Stimulated activated naive B cell treated with anti-CD40 and anti-IgM and Interleukin-4, amounts not matched to agents 10 μg/mL and 1 μg/mL and 100 μg/mL, for 72 hours (primary cell): ENCODE measurements around the gene CAMK2D.
"Not testable (repeated sequence)": the region's sequence is repeated elsewhere in the genome, so short reads cannot be mapped to it uniquely, and the experiment has no call there.

Experiments used
- ATAC-seq, 2 donors: fragments of 150-1000 bp; cut with Tn5 transposase; replicated peaks; 2 replicates each; pipeline ENCODE4 v1.10.0; 2021; ENCODE audit warnings: moderate library complexity in 1 of 2
- DNase-seq: peaks from one replicate; pipeline ENCODE4 v3.0.0; 2021
- H3K27ac Mint-ChIP-seq: one replicate; pipeline ENCODE4 v1.8.0; 2022; ENCODE audit warnings: mild to moderate bottlenecking, mixed read lengths
- H3K27me3 Mint-ChIP-seq, 2 donors: one replicate each; pipeline ENCODE4 v1.8.0; 2022; ENCODE audit warnings: mixed read lengths in 2 of 2
- H3K36me3 Mint-ChIP-seq, 2 donors: one replicate each; pipeline ENCODE4 v1.8.0; 2022; ENCODE audit warnings: mixed read lengths in 2 of 2, mild to moderate bottlenecking in 1 of 2
- H3K4me1 Mint-ChIP-seq, 2 donors: one replicate each; pipeline ENCODE4 v1.8.0; 2022; ENCODE audit warnings: mixed read lengths in 2 of 2, mild to moderate bottlenecking in 1 of 2
- H3K4me3 Mint-ChIP-seq, 2 donors: one replicate each; pipeline ENCODE4 v1.8.0; 2022; ENCODE audit warnings: mild to moderate bottlenecking in 2 of 2, mixed read lengths in 2 of 2, moderate library complexity in 1 of 2
- H3K9me3 Mint-ChIP-seq, 2 donors: one replicate each; pipeline ENCODE4 v1.8.0; 2022; ENCODE audit warnings: mixed read lengths in 2 of 2, mild to moderate bottlenecking in 1 of 2

CAMK2D gene

DNA sequence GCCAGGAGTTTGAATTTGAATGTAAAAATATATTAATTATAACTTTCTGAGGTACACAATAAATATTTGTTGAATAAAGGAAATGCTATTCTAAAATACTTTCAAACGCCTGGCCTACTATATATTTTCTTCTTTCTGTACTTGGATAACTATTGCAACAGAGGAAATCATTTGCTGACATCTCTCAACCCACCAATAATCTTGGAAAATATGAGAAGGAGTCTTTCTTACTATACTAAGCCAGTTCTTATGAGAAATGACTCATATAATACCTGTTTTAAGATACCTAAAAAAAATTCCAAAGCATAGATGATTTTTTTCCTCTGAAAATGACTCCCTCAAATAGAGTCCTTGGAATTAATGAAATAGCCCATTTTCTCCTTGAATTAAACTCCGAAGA lies 64.1 kb downstream of the CAMK2D start:
- ATAC-seq (peak in 1 of 2 donors; percentile 30), DNase-seq (no peak)
- Mint-ChIP-seq H3K9me3 (peaks cover 2 to 3% of the 10 kb centered on the region in 2 donors), H3K27me3 (no peaks in the 10 kb centered on the region), H3K4me3 (no peak overlapping the region), H3K27ac (no peak overlapping the region), H3K4me1 (peaks cover 24 to 43% of the 10 kb centered on the region in 2 donors), H3K36me3 (peaks cover 2 to 9% of the 10 kb centered on the region in 2 donors)

DNA sequence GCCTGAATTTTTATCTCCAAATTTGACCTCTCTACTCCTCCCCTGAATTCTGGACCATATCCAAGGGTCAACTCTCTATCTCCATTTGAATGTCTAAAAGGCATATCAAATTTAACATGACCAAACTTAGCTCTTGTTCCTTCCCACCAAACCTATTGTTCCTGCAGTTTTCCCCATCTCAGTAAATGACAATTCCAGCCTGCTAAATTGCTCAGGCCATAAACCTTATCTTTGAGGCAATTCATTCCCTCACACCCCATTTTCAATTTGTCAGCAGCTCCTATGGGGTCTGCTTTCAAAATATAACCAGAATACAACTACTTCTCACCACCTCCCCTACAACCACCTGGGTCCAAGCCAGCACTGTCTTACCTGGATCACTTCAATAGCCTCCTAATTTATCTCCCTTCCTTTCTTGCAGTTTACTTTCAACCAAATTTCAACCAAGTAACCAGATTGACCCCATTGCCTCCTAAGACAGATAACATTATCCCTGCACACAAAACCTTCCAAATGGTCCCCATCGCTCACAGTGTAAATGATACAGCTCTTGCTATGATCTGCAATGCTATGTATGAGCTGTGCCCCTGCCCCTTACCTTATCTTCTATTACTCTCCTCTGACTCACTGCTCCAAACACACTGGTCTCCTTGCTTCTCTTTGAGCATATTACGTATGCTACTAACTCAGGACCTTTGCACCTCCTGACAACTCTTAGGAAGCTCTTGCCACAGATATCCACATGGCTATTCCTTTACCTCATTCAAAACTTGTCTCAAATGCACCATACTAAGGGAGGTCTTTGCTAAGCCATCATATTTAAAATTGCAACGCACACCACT lies 66.0 kb downstream of the CAMK2D start:
- peaks cover 3 to 8% of the 10 kb centered on the region in 2 donors for H3K36me3 Mint-ChIP-seq
- H3K4me1 Mint-ChIP-seq, result peaks cover 27 to 33% of the 10 kb centered on the region in 2 donors
- H3K27me3 Mint-ChIP-seq, result no peaks in the 10 kb centered on the region
- no peak for ATAC-seq
- no peak overlapping the region for H3K27ac Mint-ChIP-seq
- no peak overlapping the region for H3K4me3 Mint-ChIP-seq
- DNase-seq, result no peak
- H3K9me3 Mint-ChIP-seq, result no peaks in the 10 kb centered on the region

DNA sequence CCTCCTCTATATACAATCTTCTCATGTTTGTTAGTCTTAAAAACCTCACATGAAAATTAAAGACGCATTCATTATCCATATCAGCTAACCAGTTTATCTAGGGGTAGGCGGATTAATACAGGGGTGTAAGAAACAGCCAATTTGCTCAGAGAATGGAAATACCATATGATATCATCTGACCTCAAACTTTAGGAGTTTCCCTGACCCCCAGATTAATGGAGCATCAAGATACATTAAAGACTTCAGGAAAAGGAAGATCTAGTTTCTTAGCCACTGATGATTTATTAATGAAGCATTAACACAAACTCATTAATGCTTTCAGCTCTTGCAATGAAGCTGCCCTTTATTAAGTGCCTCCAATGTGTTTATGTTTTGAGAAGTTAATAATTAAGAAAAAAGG lies 67.5 kb downstream of the CAMK2D start:
- Mint-ChIP-seq H3K4me3 (no peak overlapping the region), H3K9me3 (no peaks in the 10 kb centered on the region)

DNA sequence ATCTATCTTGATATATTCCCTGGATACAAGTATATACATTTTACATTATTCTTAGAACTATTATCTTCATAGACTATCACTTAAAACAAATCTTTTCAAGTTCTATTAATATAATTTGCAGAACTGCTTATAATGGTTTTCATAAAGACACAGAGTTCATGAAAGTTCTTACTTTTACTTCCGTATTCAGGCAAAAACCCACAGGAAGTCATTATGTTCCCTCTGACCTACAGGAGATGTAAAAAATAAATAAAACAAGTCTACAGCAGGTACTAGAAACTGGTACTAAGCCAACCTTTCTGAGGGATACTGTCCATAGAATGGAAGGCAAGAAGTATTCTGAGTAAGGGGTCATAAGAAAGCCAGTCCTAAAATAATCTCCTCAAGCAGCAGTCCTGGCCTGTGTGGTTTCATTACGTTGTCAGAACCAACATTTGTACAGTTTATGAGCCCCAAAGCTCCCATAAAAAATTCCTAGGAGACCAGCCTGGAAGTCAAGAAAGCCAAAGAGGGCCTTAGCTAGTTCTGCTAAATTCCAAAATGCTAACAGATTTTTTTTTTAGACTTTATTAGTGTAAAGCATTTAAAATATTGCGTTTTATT lies 68.6 kb downstream of the CAMK2D start:
- H3K4me1 Mint-ChIP-seq, result peaks cover 39 to 46% of the 10 kb centered on the region in 2 donors
- peaks cover 16 to 19% of the 10 kb centered on the region in 2 donors for H3K36me3 Mint-ChIP-seq
- ATAC-seq (peak; percentile 87 to 93), DNase-seq (no peak)
- H3K27me3 Mint-ChIP-seq, result no peaks in the 10 kb centered on the region
- H3K9me3 Mint-ChIP-seq, result no peaks in the 10 kb centered on the region
- H3K4me3 Mint-ChIP-seq, result peak overlapping the region; percentile 38 to 60
- peak overlapping the region; percentile 63 for H3K27ac Mint-ChIP-seq

More for the DNA sequence above, 67.5 kb downstream of the CAMK2D start:
- H3K27ac Mint-ChIP-seq, result no peak overlapping the region
- peaks cover 11 to 16% of the 10 kb centered on the region in 2 donors for H3K36me3 Mint-ChIP-seq
- ATAC-seq, result no peak
- H3K4me1 Mint-ChIP-seq, result peaks cover 35 to 38% of the 10 kb centered on the region in 2 donors
- no peaks in the 10 kb centered on the region for H3K27me3 Mint-ChIP-seq
- DNase-seq, result no peak

DNA sequence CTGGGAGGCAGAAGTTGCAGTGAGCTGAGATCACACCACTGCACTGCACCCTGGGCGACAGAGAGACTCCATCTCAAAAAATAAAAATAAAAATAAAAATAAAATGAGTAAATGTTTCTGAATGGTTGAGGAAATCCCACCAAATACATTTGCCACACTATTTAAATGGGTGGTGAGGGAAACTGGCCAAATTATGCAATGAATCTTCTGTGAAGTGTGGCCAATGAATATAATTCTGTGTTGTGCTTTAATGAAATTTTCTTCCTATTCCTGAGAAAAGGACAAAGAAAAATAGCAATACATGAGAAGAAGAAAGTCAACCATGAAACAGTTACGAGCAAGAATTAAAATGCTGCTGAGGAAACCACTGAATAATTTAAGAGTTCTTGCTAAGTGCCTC lies 69.9 kb downstream of the CAMK2D start:
- Mint-ChIP-seq H3K9me3 (no peaks in the 10 kb centered on the region), H3K27me3 (no peaks in the 10 kb centered on the region), H3K36me3 (peaks cover 16 to 28% of the 10 kb centered on the region in 2 donors), H3K27ac (no peak overlapping the region), H3K4me3 (no peak overlapping the region), H3K4me1 (peaks cover 42 to 57% of the 10 kb centered on the region in 2 donors)
- ATAC-seq, result no peak
- no peak for DNase-seq

GRCh38 chr4:113689394-113689793 lies 72.1 kb downstream of the CAMK2D start:
- H3K4me3 Mint-ChIP-seq, result peak overlapping the region; percentile 4 to 39
- H3K27me3 Mint-ChIP-seq, result no peaks in the 10 kb centered on the region
- H3K27ac Mint-ChIP-seq, result peak overlapping the region; percentile 1
- peaks cover 22 to 28% of the 10 kb centered on the region in 2 donors for H3K36me3 Mint-ChIP-seq
- H3K9me3 Mint-ChIP-seq, result no peaks in the 10 kb centered on the region
- ATAC-seq (no peak), DNase-seq (no peak)
- peaks cover 46 to 63% of the 10 kb centered on the region in 2 donors for H3K4me1 Mint-ChIP-seq

GRCh38 chr4:113687067-113687718 lies 74.3 kb downstream of the CAMK2D start:
- peaks cover 3 to 5% of the 10 kb centered on the region in 2 donors for H3K9me3 Mint-ChIP-seq
- no peaks in the 10 kb centered on the region for H3K27me3 Mint-ChIP-seq
- peaks cover 44 to 59% of the 10 kb centered on the region in 2 donors for H3K4me1 Mint-ChIP-seq
- DNase-seq (no peak), ATAC-seq (peak; percentile 21 to 44)
- peak overlapping the region; percentile 14 to 43 for H3K4me3 Mint-ChIP-seq
- peaks cover 31 to 41% of the 10 kb centered on the region in 2 donors for H3K36me3 Mint-ChIP-seq
- H3K27ac Mint-ChIP-seq, result peak overlapping the region; percentile 87

- H3K4me3 Mint-ChIP-seq, result not testable (repeated sequence)
Observed at GRCh38 chr4:113685157-113685556, 76.4 kb downstream of the CAMK2D start.

DNA sequence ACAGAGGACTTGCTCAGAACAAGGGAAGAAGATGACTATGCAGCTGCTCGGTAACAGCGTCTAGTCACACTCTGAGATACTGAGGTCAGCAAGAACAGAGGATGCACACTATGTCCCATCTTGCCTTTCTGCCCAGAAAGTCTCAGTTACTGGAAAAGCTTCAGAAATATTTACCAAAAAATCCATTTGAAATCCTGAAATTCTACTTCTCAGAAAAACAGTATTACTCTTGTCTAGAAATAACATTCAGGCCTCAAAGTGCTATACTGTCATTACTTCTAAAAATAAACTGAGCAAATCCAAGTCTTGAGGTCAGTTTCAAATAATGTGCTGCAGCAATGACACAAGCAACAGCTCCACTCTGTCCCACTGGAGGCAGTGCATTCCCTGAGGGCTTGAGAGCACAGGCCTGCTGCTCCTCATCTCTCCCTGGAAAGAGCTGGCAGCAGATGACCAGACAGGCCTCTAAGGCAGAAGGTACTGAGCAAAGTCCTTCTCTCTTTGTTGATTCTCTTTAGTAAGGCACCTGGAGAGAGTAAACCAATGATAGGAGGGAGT lies 76.9 kb downstream of the CAMK2D start:
- ATAC-seq (peak in 1 of 2 donors; percentile 28), DNase-seq (no peak)
- Mint-ChIP-seq H3K36me3 (peaks cover 36 to 50% of the 10 kb centered on the region in 2 donors), H3K4me3 (peak overlapping the region in 1 of 2 donors; percentile 13), H3K9me3 (peaks cover 4 to 8% of the 10 kb centered on the region in 2 donors), H3K27me3 (no peaks in the 10 kb centered on the region), H3K27ac (peak overlapping the region; percentile 42), H3K4me1 (peaks cover 30 to 53% of the 10 kb centered on the region in 2 donors)

More at GRCh38 chr4:113685157-113685556, 76.4 kb downstream of the CAMK2D start:
- Mint-ChIP-seq H3K36me3 (peaks cover 36 to 47% of the 10 kb centered on the region in 2 donors), H3K4me1 (peaks cover 35 to 56% of the 10 kb centered on the region in 2 donors)
- not testable (repeated sequence) for H3K27me3 Mint-ChIP-seq, ATAC-seq, H3K9me3 Mint-ChIP-seq, H3K27ac Mint-ChIP-seq, DNase-seq

- ATAC-seq, result peak; percentile 97 to 98
- Mint-ChIP-seq H3K4me3 (peak overlapping the region; percentile 26 to 44), H3K36me3 (peaks cover 36 to 43% of the 10 kb centered on the region in 2 donors), H3K27ac (peak overlapping the region; percentile 70), H3K4me1 (peaks cover 23 to 43% of the 10 kb centered on the region in 2 donors), H3K27me3 (no peaks in the 10 kb centered on the region), H3K9me3 (peaks cover 4 to 8% of the 10 kb centered on the region in 2 donors)
- DNase-seq, result peak; percentile 76
Observed at GRCh38 chr4:113682730-113683537, 78.6 kb downstream of the CAMK2D start.

DNA sequence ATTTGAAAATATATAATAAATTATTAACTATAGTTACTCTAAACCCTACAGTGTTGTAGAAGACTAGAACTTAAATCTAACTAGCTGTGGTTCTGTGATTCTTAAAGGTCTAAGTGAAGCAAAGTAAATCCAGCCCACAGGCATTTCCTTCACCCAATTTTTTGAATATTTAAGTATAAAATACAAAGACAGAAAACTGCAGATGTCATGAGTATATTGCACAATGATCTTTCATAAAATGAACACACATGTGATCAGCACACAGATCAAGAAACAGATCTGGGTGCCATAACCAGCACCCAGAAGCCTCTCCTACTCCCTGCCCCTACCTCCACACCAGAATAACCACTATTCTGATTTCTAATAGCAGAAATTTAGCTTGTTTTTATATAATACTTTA lies 82.9 kb downstream of the CAMK2D start:
- Mint-ChIP-seq H3K36me3 (peaks cover 44 to 56% of the 10 kb centered on the region in 2 donors), H3K9me3 (peaks cover 4 to 8% of the 10 kb centered on the region in 2 donors), H3K27ac (no peak overlapping the region), H3K27me3 (no peaks in the 10 kb centered on the region), H3K4me3 (no peak overlapping the region), H3K4me1 (peaks cover 34 to 63% of the 10 kb centered on the region in 2 donors)
- no peak for DNase-seq
- ATAC-seq, result no peak

DNA sequence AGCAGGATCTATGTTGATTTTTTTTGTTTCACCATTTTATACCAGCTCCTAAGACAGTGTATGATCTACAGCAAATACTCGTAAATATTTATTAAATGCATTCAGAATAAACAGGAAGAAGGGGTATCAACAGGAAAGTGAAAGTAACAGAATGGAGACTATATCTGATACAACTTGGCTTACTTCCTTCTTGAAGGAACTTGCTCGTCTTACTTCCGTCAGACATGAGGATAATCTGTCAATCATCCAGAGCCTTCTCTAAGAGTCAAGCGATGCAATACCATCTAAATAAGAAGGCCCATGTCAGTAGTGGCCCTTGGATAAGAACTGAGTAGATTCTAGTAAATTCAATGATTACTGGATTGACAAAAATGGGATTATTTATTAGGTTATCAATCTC lies 84.2 kb downstream of the CAMK2D start:
- ATAC-seq (peak; percentile 65 to 69), DNase-seq (no peak)
- Mint-ChIP-seq H3K27me3 (no peaks in the 10 kb centered on the region), H3K4me3 (peak overlapping the region; percentile 1 to 26), H3K9me3 (peaks cover 1 to 4% of the 10 kb centered on the region in 2 donors), H3K27ac (peak overlapping the region; percentile 60), H3K36me3 (peaks cover 41 to 49% of the 10 kb centered on the region in 2 donors), H3K4me1 (peaks cover 33 to 60% of the 10 kb centered on the region in 2 donors)
